ENCODE results near the gene ZNF784. TPM values are rescaled to one million over a fixed set of nuclear protein-coding genes. Genes with fewer than 3 reads are reported as not detected.
A peak's percentile ranks its signal among the peaks of the same experiment; 100 is the strongest.

ZNF784 gene
- polyA plus RNA-seq, 1 donor from 2014 or later = 2.4 TPM

- no peak overlapping the region for H3K4me3 Mint-ChIP-seq
- H3K27me3 Mint-ChIP-seq = no peaks in the 10 kb centered on the region
- no peaks in the 10 kb centered on the region for H3K9me3 Mint-ChIP-seq
- peaks cover 7 to 15% (median 11%) of the 10 kb centered on the region in 3 donors for H3K4me1 Mint-ChIP-seq
- H3K27ac Mint-ChIP-seq = peak overlapping the region in 2 of 3 donors; percentile 23 to 37
- H3K36me3 Mint-ChIP-seq = peaks cover 2% of the 10 kb centered on the region
Observed at GRCh38 chr19:55663846-55664536, 39.6 kb upstream of the ZNF784 start.

- Mint-ChIP-seq H3K4me3 (no peak overlapping the region), H3K36me3 (peaks cover 2% of the 10 kb centered on the region), H3K4me1 (peaks cover 23 to 26% (median 24%) of the 10 kb centered on the region in 3 donors), H3K9me3 (no peaks in the 10 kb centered on the region), H3K27ac (peak overlapping the region in 2 of 3 donors; percentile 46 to 47), H3K27me3 (no peaks in the 10 kb centered on the region)
Observed at GRCh38 chr19:55661826-55662225, 37.5 kb upstream of the ZNF784 start.

GRCh38 chr19:55660991-55661390, 36.6 kb upstream of the ZNF784 start:
- no peaks in the 10 kb centered on the region for H3K27me3 Mint-ChIP-seq
- H3K27ac Mint-ChIP-seq = no peak overlapping the region
- peaks cover 2% of the 10 kb centered on the region for H3K36me3 Mint-ChIP-seq
- no peak overlapping the region for H3K4me3 Mint-ChIP-seq
- no peaks in the 10 kb centered on the region for H3K9me3 Mint-ChIP-seq
- peaks cover 27 to 32% (median 31%) of the 10 kb centered on the region in 3 donors for H3K4me1 Mint-ChIP-seq

- Mint-ChIP-seq H3K27ac (no peak overlapping the region), H3K4me3 (peak overlapping the region in 2 of 4 donors; percentile 17 to 81), H3K4me1 (peaks cover 30 to 36% (median 32%) of the 10 kb centered on the region in 3 donors), H3K36me3 (peaks cover 2% of the 10 kb centered on the region), H3K9me3 (no peaks in the 10 kb centered on the region), H3K27me3 (no peaks in the 10 kb centered on the region)
Observed at GRCh38 chr19:55660404-55660803, 36.0 kb upstream of the ZNF784 start.

GRCh38 chr19:55659822-55660221, 35.5 kb upstream of the ZNF784 start:
- Mint-ChIP-seq H3K4me3 (peak overlapping the region in 3 of 4 donors; percentile 73 to 81 (median 73)), H3K9me3 (no peaks in the 10 kb centered on the region), H3K36me3 (peaks cover 2% of the 10 kb centered on the region), H3K27me3 (no peaks in the 10 kb centered on the region), H3K4me1 (peaks cover 30 to 36% (median 33%) of the 10 kb centered on the region in 3 donors), H3K27ac (peak overlapping the region in 2 of 3 donors; percentile 71 to 82)

GRCh38 chr19:55658846-55659459, 34.6 kb upstream of the ZNF784 start:
- H3K4me3 Mint-ChIP-seq = peak overlapping the region in 3 of 4 donors; percentile 73 to 81 (median 73)
- H3K9me3 Mint-ChIP-seq = no peaks in the 10 kb centered on the region
- H3K36me3 Mint-ChIP-seq = peaks cover 4% of the 10 kb centered on the region
- H3K4me1 Mint-ChIP-seq = peaks cover 30 to 40% (median 36%) of the 10 kb centered on the region in 3 donors
- peak overlapping the region in 1 of 3 donors; percentile 100 for H3K27ac Mint-ChIP-seq
- H3K27me3 Mint-ChIP-seq = no peaks in the 10 kb centered on the region

GRCh38 chr19:55656988-55657747, 32.8 kb upstream of the ZNF784 start:
- Mint-ChIP-seq H3K9me3 (no peaks in the 10 kb centered on the region), H3K27ac (peak overlapping the region; percentile 73 to 100 (median 84)), H3K36me3 (peaks cover 2% of the 10 kb centered on the region), H3K4me3 (peak overlapping the region; percentile 94 to 100 (median 96)), H3K4me1 (peaks cover 27 to 39% (median 32%) of the 10 kb centered on the region in 3 donors), H3K27me3 (no peaks in the 10 kb centered on the region)

- peaks cover 24 to 39% (median 32%) of the 10 kb centered on the region in 3 donors for H3K4me1 Mint-ChIP-seq
- no peaks in the 10 kb centered on the region for H3K9me3 Mint-ChIP-seq
- H3K36me3 Mint-ChIP-seq = peaks cover 2% of the 10 kb centered on the region
- peak overlapping the region; percentile 94 to 100 (median 96) for H3K4me3 Mint-ChIP-seq
- peak overlapping the region in 2 of 3 donors; percentile 93 to 100 for H3K27ac Mint-ChIP-seq
- H3K27me3 Mint-ChIP-seq = no peaks in the 10 kb centered on the region
Observed at GRCh38 chr19:55656552-55656951, 32.2 kb upstream of the ZNF784 start.

- Mint-ChIP-seq H3K4me3 (peak overlapping the region; percentile 94 to 100 (median 96)), H3K4me1 (peaks cover 28 to 39% (median 32%) of the 10 kb centered on the region in 3 donors), H3K36me3 (peaks cover 2% of the 10 kb centered on the region), H3K27ac (peak overlapping the region; percentile 93 to 100 (median 99)), H3K9me3 (no peaks in the 10 kb centered on the region), H3K27me3 (no peaks in the 10 kb centered on the region)
Observed at GRCh38 chr19:55655648-55656040, 31.3 kb upstream of the ZNF784 start.

GRCh38 chr19:55654868-55655647, 30.7 kb upstream of the ZNF784 start, which contains the start of gene U2AF2:
Gene U2AF2 (plus strand): TSS chr19:55655035. CDS start chr19:55655105, 70 bp downstream.
- Mint-ChIP-seq H3K4me3 (peak within 1 kb of the TSS; percentile 94 to 100 (median 96)), H3K27ac (peak within 1 kb of the TSS; percentile 93 to 100 (median 99)), H3K9me3 (no peaks in the 10 kb centered on the region), H3K4me1 (peaks cover 27 to 39% (median 32%) of the 10 kb centered on the region in 3 donors), H3K36me3 (peaks cover 3% of the 10 kb centered on the region), H3K27me3 (no peaks in the 10 kb centered on the region)

- Mint-ChIP-seq H3K27ac (peak overlapping the region; percentile 93 to 100 (median 99)), H3K4me1 (peaks cover 22 to 35% (median 33%) of the 10 kb centered on the region in 3 donors), H3K27me3 (no peaks in the 10 kb centered on the region), H3K9me3 (no peaks in the 10 kb centered on the region), H3K4me3 (peak overlapping the region; percentile 94 to 100 (median 96)), H3K36me3 (peaks cover 3% of the 10 kb centered on the region)
Observed at GRCh38 chr19:55654323-55654867, 30.0 kb upstream of the ZNF784 start.

GRCh38 chr19:55653651-55654322, 29.4 kb upstream of the ZNF784 start:
- H3K36me3 Mint-ChIP-seq = peaks cover 3% of the 10 kb centered on the region
- H3K27me3 Mint-ChIP-seq = no peaks in the 10 kb centered on the region
- peak overlapping the region; percentile 93 to 100 (median 99) for H3K27ac Mint-ChIP-seq
- no peaks in the 10 kb centered on the region for H3K9me3 Mint-ChIP-seq
- H3K4me3 Mint-ChIP-seq = peak overlapping the region; percentile 94 to 100 (median 96)
- peaks cover 21 to 34% (median 32%) of the 10 kb centered on the region in 3 donors for H3K4me1 Mint-ChIP-seq

- Mint-ChIP-seq H3K36me3 (peaks cover 3% of the 10 kb centered on the region), H3K4me3 (no peak overlapping the region), H3K9me3 (no peaks in the 10 kb centered on the region), H3K27ac (peak overlapping the region in 2 of 3 donors; percentile 25 to 63), H3K27me3 (no peaks in the 10 kb centered on the region), H3K4me1 (peaks cover 14 to 32% (median 22%) of the 10 kb centered on the region in 3 donors)
Observed at GRCh38 chr19:55652311-55653128, 28.2 kb upstream of the ZNF784 start.

Measured in IgD-negative memory B cell (primary cell).